HepG2 (cell line): Measurements from ENCODE around the gene LRRC3. TPM values are rescaled to one million over a fixed set of nuclear protein-coding genes. Genes with fewer than 3 reads are reported as not detected.

ENCODE experiments used
- E2F2 ChIP-seq: sonication (generic); formaldehyde crosslinking; IDR thresholded peaks from 2 replicates; pipeline ENCODE4 v1.4.0; 2020; ENCODE audit warnings: missing genetic modification reagents, borderline replicate concordance
- HOXA9 ChIP-seq: sonication (generic); formaldehyde crosslinking; IDR thresholded peaks from 2 replicates; pipeline ENCODE4 v1.8.1; 2022; ENCODE audit warnings: missing genetic modification reagents, mild to moderate bottlenecking, moderate library complexity, borderline replicate concordance
- JUN ChIP-seq: sonication (generic); formaldehyde crosslinking; IDR thresholded peaks from 2 replicates; pipeline ENCODE4 v1.4.0; 2020; ENCODE audit warnings: mild to moderate bottlenecking, missing genetic modification reagents
- JUNB ChIP-seq: sonication (generic); formaldehyde crosslinking; IDR thresholded peaks from 2 replicates; pipeline ENCODE4 v1.8.0; 2022; ENCODE audit warnings: missing genetic modification reagents, mild to moderate bottlenecking, borderline replicate concordance
- LBX2 ChIP-seq: sonication (generic); formaldehyde crosslinking; IDR thresholded peaks from 2 replicates; pipeline ENCODE4 v1.5.0; 2020; ENCODE audit warnings: missing genetic modification reagents, mild to moderate bottlenecking, borderline replicate concordance
- PRDM4 ChIP-seq: sonication (generic); formaldehyde crosslinking; IDR thresholded peaks from 2 replicates; pipeline ENCODE4 v1.9.0; 2021; ENCODE audit warnings: missing genetic modification reagents, borderline replicate concordance
- RBAK ChIP-seq: sonication (generic); formaldehyde crosslinking; IDR thresholded peaks from 2 replicates; pipeline ENCODE4 v1.5.1; 2020; ENCODE audit warnings: mild to moderate bottlenecking, missing genetic modification reagents
- SNAI1 ChIP-seq: sonication (generic); formaldehyde crosslinking; IDR thresholded peaks from 2 replicates; pipeline ENCODE4 v1.5.0; 2020; ENCODE audit warnings: mild to moderate bottlenecking, missing genetic modification reagents, borderline replicate concordance
- TARDBP ChIP-seq: sonication (generic); formaldehyde crosslinking; IDR thresholded peaks from 2 replicates; pipeline ENCODE4 v1.8.0; 2022; ENCODE audit warnings: mild to moderate bottlenecking, missing genetic modification reagents
- YY1 ChIP-seq: IDR thresholded peaks from 2 replicates; pipeline ENCODE4 v1.6.1; 2011; ENCODE audit warnings: low read length, low read depth, moderate library complexity, mild to moderate bottlenecking; ENCODE audit not compliant: insufficient read depth, insufficient replicate concordance
- ZBTB3 ChIP-seq: sonication (generic); formaldehyde crosslinking; IDR thresholded peaks from 2 replicates; pipeline ENCODE4 v1.4.0; 2020; ENCODE audit warnings: low read depth, mild to moderate bottlenecking, moderate library complexity, missing genetic modification reagents, borderline replicate concordance
- ZBTB42 ChIP-seq: sonication (generic); formaldehyde crosslinking; IDR thresholded peaks from 2 replicates; pipeline ENCODE4 v1.5.0; 2020; ENCODE audit warnings: mild to moderate bottlenecking, missing genetic modification reagents
- ZNF274 ChIP-seq: sonication (generic); formaldehyde crosslinking; IDR thresholded peaks from 2 replicates; pipeline ENCODE4 v1.5.1; 2020; ENCODE audit warnings: mild to moderate bottlenecking, missing genetic modification reagents
- ZNF567 ChIP-seq: sonication (generic); formaldehyde crosslinking; IDR thresholded peaks from 2 replicates; pipeline ENCODE4 v1.8.1; 2023; ENCODE audit warnings: mild to moderate bottlenecking, missing genetic modification reagents, borderline replicate concordance
- ZNF615 ChIP-seq: sonication (generic); formaldehyde crosslinking; IDR thresholded peaks from 2 replicates; pipeline ENCODE4 v1.5.0; 2020; ENCODE audit warnings: mild to moderate bottlenecking, missing genetic modification reagents, borderline replicate concordance
- ZNF841 ChIP-seq: sonication (generic); formaldehyde crosslinking; IDR thresholded peaks from 2 replicates; pipeline ENCODE4 v1.8.1; 2023; ENCODE audit warnings: missing genetic modification reagents, borderline replicate concordance
- polyA plus RNA-seq, 8 experiments: library from polyadenylated mRNA; depleted of rRNA in 3 of 8; stranded (reverse) in 7 of 8; unstranded in 1 of 8; fragments of >200 nt; fragmentation: Illumina TruSeq in 4 of 8; extraction: Trizol in 4 of 8; gene quantifications; 2 replicates each; pipeline versions ENCODE4 v1.2.1 to v1.2.3, GENCODE V29; 2011 to 2016; ENCODE audit warnings: low read depth in 4 of 8, missing spikeins in 1 of 8, mixed read lengths in 1 of 8; ENCODE audit not compliant: insufficient read depth in 1 of 8
- total RNA-seq, 5 experiments: library from RNA; depleted of rRNA; stranded (reverse); fragments of >200 nt; fragmentation: Illumina TruSeq; extraction: Trizol; gene quantifications; 2 replicates each; pipeline ENCODE4 v1.2.3, GENCODE V29; 2016; ENCODE audit warnings: low read depth in 1 of 5
- TF ChIP-seq, protein P1 (sequence below): sonication (generic); formaldehyde crosslinking; IDR thresholded peaks from 2 replicates; pipeline ENCODE4 v1.5.0; 2020; ENCODE audit warnings: mild to moderate bottlenecking, missing genetic modification reagents
- TF ChIP-seq, protein P2 (sequence below): sonication (generic); formaldehyde crosslinking; IDR thresholded peaks from 2 replicates; pipeline ENCODE4 v1.8.0; 2023; ENCODE audit warnings: mild to moderate bottlenecking, missing genetic modification reagents
- TF ChIP-seq, protein P3 (sequence below): IDR thresholded peaks from 2 replicates; pipeline ENCODE4 v1.6.1; 2016; ENCODE audit warnings: low read depth, control low read depth

LRRC3 gene
- total and polyA plus RNA-seq, 2 of the 13 experiments (the other 11 are each of a cell fraction or from before 2014, with no cell fraction given), result 4.8 to 16.5 TPM

DNA sequence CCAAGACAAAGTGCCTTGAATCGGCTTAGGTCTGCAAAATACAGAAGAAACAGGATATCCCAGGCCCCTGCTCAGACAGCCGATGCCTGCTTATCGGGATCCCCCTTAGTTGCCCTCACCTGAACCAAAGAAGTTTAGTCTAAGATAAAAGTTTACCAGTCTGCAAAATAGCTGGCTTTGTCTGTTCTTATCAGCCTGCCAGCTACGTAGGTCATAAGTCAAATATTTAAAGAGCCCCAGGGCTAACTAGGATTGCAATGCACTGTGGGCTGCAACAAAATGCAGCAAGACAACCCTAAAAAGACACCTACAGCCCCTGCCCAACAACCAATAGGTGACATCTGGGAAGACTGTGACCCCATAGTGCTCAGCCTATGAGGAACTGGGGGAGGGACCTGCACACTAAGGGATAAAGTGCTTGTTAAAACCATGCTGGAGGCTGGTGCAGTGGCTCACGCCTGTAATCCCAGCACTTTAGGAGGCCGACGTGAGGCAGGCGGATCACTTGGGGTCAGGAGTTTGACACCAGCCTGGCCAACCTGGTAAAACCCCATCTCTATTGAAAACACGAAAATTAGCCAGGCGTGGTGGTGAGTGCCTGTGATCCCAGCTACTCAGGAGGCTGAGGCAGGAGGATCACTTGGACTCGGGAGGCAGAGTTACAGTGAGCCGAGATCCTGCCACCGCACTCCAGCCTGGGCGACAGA, 27.4 kb downstream of the LRRC3 start (continued):
- TF ChIP-seq ZBTB3 (CRISPR knock-in tag), result peak; percentile 43; the same call in 1 of the 2 replicates
- no peak for TF ChIP-seq PRDM4
- TF ChIP-seq HOXA9 (CRISPR knock-in tag), result no peak
- TF ChIP-seq LBX2 (CRISPR knock-in tag), result no peak
- TF ChIP-seq YY1, result peak; percentile 34
- TF ChIP-seq, protein P1, sequence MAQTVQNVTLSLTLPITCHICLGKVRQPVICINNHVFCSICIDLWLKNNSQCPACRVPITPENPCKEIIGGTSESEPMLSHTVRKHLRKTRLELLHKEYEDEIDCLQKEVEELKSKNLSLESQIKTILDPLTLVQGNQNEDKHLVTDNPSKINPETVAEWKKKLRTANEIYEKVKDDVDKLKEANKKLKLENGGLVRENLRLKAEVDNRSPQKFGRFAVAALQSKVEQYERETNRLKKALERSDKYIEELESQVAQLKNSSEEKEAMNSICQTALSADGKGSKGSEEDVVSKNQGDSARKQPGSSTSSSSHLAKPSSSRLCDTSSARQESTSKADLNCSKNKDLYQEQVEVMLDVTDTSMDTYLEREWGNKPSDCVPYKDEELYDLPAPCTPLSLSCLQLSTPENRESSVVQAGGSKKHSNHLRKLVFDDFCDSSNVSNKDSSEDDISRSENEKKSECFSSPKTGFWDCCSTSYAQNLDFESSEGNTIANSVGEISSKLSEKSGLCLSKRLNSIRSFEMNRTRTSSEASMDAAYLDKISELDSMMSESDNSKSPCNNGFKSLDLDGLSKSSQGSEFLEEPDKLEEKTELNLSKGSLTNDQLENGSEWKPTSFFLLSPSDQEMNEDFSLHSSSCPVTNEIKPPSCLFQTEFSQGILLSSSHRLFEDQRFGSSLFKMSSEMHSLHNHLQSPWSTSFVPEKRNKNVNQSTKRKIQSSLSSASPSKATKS (CRISPR knock-in tag), result no peak
- TF ChIP-seq TARDBP (CRISPR knock-in tag), result peak; percentile 26; the same call in 1 of the 2 replicates
- no peak for TF ChIP-seq RBAK (CRISPR knock-in tag)
- TF ChIP-seq ZBTB42, result no peak
- no peak for TF ChIP-seq ZNF615 (CRISPR knock-in tag)
- no peak for TF ChIP-seq ZNF841 (CRISPR knock-in tag)
- TF ChIP-seq JUN (CRISPR knock-in tag), result peak; percentile 53
- TF ChIP-seq E2F2, result no peak
- no peak for TF ChIP-seq ZNF274
- TF ChIP-seq, protein P2, sequence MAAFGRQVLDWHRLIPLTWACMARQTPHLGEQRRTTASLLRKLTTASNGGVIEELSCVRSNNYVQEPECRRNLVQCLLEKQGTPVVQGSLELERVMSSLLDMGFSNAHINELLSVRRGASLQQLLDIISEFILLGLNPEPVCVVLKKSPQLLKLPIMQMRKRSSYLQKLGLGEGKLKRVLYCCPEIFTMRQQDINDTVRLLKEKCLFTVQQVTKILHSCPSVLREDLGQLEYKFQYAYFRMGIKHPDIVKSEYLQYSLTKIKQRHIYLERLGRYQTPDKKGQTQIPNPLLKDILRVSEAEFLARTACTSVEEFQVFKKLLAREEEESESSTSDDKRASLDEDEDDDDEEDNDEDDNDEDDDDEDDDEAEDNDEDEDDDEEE (CRISPR knock-in tag), result peak; percentile 33; the same call in 1 of the 2 replicates
- 0 out of 2 replicates have a peak, but pooled peaks have one; percentile 6 for TF ChIP-seq SNAI1 (CRISPR knock-in tag)
- no peak for TF ChIP-seq JUNB (CRISPR knock-in tag)
- no peak for TF ChIP-seq ZNF567 (CRISPR knock-in tag)
- TF ChIP-seq, protein P3, sequence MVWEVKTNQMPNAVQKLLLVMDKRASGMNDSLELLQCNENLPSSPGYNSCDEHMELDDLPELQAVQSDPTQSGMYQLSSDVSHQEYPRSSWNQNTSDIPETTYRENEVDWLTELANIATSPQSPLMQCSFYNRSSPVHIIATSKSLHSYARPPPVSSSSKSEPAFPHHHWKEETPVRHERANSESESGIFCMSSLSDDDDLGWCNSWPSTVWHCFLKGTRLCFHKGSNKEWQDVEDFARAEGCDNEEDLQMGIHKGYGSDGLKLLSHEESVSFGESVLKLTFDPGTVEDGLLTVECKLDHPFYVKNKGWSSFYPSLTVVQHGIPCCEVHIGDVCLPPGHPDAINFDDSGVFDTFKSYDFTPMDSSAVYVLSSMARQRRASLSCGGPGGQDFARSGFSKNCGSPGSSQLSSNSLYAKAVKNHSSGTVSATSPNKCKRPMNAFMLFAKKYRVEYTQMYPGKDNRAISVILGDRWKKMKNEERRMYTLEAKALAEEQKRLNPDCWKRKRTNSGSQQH, result no peak
